HG03558 (cell line): ENCODE measurements around the gene PRKCE.

Source experiments
- ATAC-seq: cut with Tn5 transposase; IDR thresholded peaks from one replicate; pipeline ENCODE4 v1.9.1; 2021; ENCODE audit warnings: moderate number of reproducible peaks; ENCODE audit not compliant: unreplicated experiment; ENCODE audit errors: extremely low read depth

Gene PRKCE

DNA sequence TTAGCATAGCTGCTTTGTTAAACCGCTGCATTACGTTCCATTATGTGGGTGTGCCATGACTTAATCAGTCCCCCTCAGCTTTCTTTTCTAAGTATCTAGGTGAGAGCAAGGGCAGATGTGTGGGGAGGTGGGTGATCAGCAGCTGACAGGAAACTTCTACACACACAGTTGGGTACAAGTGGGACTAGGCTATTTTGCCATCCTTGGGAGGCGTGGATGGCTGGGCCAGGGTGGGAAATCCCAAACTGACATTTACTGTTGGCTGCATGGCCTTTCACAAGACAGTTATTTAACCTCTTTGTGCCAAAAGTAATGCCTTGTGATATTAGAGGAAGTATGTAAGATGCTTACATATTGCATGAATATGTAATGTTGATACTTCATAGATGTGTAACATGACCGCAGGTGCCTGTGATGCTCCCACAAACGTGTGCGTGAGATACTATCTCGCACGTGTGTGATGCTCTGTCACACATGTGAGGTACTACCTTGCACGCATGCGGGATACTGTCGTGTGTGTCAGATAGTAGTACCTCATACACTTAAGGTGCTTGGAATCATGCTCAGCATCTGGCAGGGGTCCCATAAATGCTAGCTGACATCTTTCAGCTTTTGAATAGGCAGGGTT, 314.5 kb downstream of the PRKCE start:
- no peak for ATAC-seq

DNA sequence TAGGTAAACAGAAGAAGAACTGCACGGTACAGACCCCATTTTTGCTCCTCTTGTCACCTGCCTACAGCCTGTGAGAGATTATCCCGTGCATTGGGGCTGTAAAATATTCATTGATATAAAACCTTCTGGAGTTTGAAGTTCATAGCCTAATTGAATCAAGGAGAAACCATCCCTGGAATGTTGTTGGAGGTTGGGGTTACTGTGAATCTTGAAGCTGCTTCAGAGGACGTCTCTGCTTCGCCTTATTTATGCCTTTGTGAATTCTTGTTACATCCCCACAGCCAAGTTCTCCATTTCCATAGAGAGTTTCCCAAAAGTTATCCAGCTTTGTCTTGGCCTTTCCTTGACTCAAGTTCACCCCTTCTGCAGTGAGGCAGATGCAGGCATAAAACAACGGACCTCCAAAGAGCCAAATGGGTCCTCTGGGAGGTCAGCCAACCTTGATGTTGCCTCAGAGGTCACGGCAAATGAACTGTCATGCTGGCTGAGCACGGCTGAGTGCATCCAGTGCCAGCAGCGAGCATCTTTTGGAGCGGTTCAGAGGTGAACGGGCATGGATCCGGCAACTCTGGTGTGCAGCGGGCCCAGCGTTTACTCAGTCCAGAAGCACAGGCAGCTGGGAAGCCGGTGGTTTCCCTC, 317.6 kb downstream of the PRKCE start:
- ATAC-seq: no peak

DNA sequence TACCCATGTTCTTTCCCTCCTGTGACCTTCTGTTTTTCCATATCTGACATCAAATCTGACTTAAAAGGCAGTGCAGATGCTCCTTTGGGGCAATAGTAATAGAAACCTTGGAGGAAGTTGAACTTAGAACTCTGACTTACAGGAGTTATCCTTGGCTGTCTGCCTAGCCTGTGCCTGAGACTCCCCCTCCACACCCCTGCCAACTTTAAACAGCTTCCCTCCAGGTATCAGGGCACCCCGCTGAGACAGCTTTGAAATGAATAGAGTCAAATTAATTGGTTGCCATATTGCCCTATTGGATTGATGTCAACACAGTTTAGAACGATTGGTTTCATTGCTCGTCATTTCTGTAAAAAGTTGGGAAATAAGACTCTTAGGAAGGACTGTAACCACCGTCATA, 322.0 kb downstream of the PRKCE start:
- ATAC-seq: no peak

DNA sequence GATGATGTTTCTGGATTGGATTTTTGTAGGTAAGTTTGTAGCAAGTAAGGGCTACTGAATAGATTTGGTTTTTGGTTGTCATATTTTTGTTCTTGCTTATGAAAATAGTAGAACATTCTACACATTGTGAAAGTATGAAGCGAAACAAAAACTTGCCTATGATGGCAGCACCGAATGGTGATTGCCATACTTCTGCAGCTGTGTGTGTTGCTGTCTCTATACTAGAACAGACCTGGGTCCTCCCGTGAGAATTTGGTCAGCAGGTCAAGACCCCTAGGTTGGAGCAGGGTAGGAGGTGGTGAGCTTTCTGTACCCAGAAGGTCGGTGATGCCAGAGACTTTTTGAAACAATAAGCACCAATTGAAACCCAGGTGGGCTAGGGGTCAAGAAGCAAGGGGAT, 322.6 kb downstream of the PRKCE start:
- no peak for ATAC-seq

DNA sequence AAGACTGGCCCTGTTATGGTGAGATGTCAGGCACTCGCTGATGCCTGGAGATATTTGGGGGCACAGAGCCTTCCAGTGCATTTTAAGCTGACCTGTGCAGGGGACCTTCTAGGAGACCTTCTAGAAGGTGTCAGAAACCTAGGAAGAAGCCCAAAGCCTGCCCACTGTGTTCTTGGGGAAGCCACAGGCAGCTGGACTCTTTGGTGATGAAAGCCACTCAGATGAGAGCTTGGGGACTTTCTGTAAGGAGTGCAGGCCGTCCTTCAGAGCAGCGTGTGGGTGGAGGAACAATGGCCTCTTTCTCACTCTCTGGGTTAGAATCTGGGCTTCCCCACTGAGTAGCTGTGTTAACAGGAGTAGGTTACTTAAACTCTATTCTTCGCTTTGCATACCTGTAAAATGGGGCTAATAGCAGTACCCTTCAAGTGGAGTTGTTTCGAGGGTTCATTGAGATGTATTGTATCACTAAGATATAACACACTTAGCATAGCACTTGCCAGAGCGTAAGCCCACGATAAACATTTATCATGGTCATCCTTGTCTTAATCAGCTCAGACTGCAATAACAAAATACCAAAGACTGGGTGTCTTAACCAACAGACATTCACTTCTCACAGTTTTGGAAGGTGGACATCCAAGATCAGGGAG, 323.4 kb downstream of the PRKCE start:
- ATAC-seq: peak; percentile 50

DNA sequence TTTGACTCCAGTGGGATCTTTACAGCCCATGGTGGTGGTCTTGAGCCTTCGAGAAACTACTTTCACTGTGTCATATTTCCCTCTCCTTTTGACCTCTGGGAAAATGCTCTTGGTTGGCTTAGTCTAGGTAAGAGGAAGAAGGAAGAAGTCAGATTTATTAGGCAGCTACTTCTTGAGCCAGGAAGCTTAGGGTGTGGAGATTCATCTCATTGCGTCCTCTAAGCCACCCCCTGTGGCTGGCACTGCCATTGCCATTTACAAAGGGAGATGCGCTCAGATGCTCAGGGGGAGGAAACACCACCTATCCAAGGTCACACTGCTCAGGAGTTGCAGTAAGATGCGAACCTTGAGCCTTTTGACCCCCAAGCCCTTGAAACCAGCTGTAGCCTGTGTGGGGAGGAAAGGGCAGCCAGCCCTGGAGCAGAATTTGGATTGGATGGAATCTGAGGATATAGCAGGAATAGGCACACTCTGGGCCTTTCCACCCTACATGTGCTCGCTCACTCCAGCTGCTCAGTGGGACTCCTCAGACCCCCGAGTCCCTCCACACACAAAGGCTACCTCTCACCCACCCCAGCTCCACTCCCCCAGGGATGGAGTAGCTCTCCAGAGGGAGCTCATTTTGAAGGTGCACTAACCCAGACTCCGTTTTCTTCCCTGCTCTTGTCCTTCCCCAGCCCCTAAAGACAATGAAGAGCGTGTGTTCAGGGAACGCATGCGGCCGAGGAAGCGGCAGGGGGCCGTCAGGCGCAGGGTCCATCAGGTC, 324.5 kb downstream of the PRKCE start:
- ATAC-seq: no peak

DNA sequence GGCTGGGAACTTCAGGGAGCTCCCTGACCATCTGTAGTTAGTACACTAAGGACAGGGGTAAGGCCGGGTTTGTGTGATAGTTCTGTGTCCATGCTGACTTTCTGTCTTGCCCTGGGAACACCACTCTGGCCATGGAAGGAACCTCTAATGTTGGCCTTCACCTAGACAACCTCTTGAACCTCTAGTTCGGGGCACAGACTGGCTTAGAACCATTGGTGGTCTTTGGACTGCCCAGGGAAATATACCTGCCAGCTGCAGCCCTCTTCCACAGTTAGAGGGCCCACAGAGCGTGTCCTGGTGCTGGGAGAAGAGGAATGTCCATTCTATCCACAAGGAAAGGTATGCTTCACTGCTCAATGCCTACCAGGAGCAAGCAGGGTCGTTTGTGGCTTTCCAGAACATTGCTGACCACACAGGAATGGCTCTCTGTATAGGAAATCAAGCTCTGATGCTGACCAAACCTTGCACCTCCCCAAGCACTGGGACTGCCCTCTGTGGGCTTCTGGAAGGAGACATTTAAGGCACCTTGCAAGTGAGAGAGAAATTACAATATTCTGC, 326.9 kb downstream of the PRKCE start:
- no peak for ATAC-seq

DNA sequence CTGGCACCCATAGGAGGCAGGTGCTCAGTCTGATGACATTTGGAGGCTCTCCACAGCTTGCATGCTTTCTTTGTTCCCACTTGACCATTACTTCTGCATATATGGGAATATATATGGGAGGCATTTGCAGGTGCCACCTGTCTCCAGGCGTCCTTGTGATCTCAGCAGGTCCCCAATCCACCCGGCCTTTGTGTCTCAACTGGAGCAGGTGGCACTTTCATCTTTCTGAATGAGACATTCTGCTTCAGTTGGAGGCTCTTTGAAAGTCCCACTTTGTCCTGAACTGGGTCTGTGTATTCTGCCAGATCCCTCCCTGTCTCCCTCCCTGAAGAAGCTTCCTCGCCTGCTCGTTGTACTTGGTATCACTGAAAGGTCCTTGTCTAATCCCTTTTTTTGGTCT, 327.6 kb downstream of the PRKCE start:
- no peak for ATAC-seq

DNA sequence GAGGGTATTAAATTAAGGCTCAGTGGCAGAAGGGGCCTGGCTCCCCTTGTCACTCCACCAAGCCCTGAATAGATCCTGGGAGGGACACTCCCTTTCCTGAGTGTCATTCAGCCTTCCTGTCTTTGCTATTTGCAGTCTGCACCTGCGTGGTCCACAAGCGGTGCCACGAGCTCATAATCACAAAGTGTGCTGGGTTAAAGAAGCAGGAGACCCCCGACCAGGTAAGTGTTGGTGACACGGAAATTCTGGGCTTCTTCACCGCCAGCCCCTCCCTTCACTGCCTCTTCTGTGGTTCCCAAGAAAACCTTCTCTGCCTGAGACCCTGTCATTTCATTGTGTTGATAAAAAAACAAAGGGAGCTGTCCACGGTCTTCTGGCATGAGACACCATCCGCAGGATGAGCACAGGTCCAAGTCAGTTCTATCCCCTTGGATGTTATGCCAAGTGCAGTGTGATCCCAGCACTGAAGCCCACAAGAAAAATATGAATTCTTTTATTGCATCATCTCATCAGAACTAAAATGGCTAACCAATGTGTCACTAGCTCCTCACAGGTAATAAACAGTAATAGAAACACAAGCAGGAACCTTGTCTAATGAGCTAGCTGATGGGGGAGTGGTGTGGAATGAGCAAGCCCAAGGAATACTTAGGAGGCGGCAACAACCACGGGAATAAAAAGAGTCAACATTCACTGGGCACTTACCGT, 328.8 kb downstream of the PRKCE start:
- ATAC-seq: no peak

DNA sequence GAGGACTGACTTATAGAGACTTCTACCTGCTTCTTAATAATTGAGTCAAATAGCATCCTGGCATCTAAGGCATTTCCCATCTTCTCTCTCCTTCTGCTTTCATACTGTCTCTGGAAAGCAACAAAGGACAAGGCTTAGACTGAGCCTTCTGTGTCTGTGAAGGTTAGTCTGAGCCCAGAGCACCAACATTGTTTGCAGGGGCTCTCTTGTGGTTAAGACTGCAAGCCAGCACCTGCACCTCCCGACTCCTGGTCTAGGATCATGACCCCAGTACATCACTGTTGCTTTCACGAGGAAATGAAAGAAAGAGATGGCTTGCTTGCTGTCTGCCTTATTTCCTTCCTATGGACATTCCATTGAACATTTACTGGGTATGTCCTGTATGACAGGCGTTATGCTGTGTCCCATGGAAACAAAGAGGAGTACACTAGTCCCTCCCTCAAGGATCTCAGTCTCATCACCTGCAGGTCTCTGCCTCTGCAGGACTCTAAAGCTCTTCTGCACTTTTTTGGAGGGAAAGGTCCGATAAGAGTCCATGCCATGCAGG, 330.0 kb downstream of the PRKCE start:
- no peak for ATAC-seq

DNA sequence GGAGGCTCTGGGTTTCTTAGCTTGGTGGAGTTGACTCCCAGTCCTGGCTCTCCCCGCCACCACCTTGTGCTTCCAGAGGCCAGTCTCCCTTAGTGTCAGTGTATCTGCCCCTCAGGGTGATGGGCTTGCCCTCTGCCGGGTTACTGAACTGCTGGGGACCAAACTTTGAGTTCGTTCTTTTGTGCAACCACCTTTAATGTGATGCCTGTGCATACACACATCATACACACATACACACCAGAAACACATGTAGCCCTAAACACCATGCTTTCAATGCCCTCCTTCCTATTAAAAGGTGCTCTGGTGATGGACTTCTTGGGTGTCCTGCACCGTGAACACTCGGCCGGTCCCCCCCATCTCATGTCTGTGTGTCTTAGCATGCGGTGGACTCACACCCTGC, 330.6 kb downstream of the PRKCE start:
- ATAC-seq: no peak

DNA sequence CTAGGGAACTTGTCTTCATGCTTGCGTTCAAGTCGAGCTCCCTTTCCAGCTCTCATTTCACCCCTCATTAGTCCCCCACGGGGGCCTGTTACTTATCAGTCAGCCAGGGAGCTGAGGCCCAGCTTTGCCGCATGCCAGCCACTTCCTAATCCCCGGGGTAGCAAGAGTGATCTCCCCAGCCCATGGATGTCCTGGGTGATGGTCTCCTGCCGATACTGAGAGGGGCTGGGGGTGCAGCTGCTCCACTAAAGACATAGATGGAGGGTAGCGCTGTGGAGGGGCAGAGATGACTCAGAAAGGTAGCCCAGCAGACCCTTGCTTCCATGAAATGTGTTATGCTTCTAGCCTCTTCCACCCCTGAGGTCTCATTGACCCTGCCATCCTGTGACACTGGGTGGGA, 331.7 kb downstream of the PRKCE start:
- no peak for ATAC-seq

DNA sequence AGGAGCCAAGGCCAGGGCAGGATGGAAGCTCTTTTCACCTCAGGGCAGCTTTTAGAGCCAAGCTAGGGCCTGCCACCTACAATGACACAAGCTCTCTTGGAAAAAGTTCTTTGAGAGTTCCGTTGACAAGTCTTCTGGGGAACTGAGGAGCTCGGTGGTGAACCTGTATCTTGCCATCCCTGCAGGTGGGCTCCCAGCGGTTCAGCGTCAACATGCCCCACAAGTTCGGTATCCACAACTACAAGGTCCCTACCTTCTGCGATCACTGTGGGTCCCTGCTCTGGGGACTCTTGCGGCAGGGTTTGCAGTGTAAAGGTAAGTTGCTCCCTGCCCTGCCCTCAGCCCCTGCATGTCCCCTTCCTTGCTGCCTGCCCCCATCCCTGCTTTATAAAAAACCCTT, 332.9 kb downstream of the PRKCE start:
- no peak for ATAC-seq

DNA sequence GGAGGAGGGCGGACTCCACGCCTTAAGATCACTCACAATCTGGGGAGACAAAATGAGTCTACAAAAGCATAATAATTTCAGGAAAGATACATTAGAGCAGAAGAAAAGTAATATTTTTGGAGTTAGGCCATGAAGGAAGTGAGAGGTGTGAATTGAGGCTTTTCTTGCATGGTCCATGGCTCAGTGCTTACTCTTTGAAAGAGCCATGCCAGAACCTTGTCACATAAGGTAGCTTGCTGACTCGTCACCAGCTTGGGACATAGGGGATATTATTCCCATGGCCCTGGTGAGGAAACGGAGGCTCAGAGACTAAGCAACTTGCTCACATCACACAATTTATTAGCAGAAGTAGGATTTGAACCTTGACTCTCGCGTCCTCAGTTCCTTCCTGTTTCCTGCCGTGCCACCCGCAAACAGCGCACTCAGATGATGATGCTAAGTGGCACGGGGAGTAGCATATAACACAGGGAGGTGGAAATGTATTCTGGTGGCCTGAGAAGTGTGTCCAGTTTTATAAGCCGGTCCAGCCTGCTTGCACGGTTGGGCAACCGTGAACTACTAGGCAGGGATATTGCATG, 333.5 kb downstream of the PRKCE start:
- no peak for ATAC-seq

DNA sequence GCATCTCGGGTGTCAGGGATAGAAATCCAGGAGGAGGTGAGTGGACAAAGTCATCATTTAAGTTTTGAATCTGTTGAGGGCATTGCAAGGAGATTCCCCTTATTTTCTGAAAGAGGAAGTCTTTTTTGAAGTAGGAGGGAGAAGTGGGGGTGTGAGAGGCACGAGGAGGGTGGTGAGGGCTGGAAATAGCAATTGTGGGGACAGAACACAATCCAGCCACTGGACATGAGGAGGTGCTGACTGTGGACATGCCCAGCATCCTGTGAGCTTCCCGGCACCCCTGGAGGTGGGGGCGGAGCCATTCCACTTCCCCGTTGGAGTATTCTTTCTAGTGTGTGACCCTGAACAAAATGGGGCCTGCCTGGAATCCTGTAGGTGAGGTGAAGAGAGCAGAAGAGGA, 335.0 kb downstream of the PRKCE start:
- no peak for ATAC-seq

DNA sequence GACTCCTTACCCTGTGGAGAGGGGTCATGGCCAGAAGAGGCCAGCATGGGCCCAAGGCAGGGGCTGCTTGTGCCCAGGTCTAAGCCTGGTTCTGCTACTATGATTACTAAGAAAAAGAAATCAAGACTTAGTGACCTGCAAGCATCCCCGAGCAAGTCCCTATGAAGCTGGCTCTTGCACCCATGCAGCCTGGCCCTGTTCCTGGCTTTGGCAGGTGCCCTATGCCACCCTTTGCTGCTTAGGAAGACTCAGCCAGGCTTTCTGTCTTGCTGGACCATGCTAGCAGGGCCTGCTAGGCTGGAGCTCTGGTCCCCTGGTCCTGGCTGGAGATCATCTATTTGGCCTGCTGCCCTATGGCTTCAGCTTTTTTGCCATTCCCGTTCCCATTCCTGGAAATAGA, 336.4 kb downstream of the PRKCE start:
- ATAC-seq: no peak

DNA sequence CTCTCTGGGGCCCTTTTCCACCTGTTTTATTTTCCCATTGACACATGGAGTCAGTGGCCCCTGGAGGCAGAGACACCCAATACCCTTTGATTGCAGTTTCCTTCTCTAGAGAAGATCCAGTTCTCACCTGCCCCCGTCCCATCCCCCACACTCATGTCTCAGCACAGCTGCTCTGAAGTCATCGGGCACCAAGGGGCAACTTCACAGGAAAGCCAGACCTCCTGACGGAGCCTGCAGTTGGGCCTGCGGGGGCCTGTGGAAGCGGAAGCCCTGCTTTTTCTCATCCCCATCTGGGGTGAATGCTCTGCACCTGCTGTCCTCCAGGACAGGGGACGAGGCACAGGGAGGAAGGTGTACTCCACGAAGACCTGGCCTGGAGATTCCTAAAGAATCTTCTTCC, 337.4 kb downstream of the PRKCE start:
- ATAC-seq: no peak

DNA sequence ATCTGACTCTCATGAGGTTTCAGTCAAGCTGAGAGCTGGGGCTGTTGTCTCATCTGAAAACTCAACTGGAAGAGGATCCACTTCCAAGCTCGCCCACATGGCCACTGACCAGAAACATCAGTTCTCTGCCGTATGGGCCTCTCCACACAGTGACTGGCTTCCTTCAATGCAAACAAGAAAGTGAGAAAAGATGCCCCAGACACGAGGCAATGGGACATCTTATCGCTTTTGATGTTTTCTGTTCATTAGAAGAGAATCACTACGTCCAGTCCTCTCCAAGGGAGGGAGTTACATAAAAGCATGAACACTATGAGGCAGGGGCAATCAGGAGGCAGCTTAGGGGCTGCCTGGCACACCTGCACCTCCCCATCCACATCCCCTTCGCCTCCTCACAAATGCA, 338.7 kb downstream of the PRKCE start:
- no peak for ATAC-seq

DNA sequence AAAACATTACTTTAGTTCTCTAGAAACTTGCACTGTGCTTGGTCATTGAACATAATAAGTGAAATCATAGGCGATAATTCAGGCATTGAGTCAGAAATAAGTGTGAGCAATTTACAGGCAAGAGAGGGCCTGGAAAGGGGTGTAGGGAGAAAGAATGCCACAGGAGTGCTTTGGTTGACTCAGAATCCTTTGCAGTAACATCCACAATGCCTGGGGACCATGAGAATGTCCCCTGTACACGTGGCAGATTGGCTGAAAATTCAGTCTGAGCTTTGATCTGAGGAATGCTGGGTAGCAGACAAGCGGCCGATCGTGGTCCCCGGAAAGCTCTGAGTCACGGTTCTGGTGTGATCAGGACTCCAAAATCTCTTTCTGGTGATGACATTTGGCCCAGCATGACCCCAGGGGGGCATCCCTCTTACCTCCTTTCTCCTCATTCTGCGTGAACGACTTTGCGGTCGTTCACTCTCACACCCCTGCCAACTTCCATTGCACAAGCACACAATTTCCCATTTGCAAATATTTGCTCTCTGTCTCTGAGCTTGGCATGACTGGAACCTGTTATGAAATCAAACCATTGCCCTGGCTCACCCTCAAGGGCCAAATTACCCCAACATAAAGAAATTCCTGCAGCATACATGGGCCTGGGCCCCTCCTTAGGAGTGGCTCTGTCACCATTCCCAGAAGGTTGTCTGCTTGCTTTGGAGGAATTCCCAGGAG, 340.7 kb downstream of the PRKCE start:
- no peak for ATAC-seq
